Stimulated activated naive CD8-positive, alpha-beta T cell treated with anti-CD3 and anti-CD28 coated beads, Interleukin-15, Interleukin-2, amounts not matched to agents 100 U/mL and 50 U/mL, for 24 hours (primary cell): ENCODE data around the gene SLC35A4.
"Not testable (repeated sequence)": the region's sequence is repeated elsewhere in the genome, so short reads cannot be mapped to it uniquely, and the experiment has no call there.

ENCODE experiments used
- ATAC-seq: fragments of 150-1000 bp; cut with Tn5 transposase; one replicate; pipeline ENCODE4 v1.10.0; 2021
- DNase-seq: peaks from one replicate; pipeline ENCODE4 v3.0.0; 2021

Gene SLC35A4

GRCh38 chr5:140558542-140558941, 6.1 kb upstream of the SLC35A4 start:
- DNase-seq = no peak

DNA sequence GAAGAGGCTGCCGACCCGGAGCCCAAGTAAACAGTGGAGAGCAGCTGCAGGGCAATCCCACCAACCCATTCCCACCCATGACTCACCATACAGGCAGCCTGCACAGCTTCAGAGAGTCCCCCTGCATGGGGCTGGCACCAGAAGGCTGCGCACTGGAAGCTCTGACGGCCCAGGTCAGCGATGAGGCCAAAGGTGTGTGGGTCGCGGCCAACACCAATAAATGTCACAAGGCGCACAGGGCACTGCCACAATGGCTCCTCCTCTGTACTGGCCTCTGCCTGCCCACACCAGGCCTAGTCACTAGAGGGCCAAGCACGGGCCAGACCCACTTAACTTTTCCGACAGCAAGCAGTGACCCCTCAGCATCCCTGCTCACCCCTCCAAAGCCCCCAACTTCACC, 4.4 kb upstream of the SLC35A4 start:
- ATAC-seq (no peak), DNase-seq (no peak)

More at GRCh38 chr5:140558542-140558941, 6.1 kb upstream of the SLC35A4 start:
- ATAC-seq = no peak

- DNase-seq = no peak
Measured at GRCh38 chr5:140561753-140562523, 2.7 kb upstream of the SLC35A4 start.

DNA sequence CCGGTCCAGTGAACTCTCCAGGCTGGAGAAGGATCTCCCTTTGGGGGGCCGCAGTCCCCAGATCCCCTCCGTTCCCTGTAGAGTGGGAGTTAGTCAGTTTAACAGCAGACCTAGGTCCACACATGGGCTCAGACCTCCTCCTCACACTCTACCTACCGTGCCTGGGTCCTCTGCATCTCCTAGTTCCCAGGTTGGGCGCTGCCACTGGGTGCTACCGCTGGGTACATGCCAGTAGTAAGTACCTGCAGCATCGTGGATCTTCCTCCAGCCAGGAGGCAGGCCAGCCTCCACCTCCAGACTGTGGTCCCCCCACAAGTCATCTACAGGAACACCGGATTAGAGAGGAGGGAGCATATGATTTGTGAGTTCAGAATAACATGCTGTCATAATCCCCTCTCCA, 1.0 kb upstream of the SLC35A4 start:
- DNase-seq = no peak
- no peak for ATAC-seq

More at GRCh38 chr5:140561753-140562523, 2.7 kb upstream of the SLC35A4 start:
- ATAC-seq = no peak

DNA sequence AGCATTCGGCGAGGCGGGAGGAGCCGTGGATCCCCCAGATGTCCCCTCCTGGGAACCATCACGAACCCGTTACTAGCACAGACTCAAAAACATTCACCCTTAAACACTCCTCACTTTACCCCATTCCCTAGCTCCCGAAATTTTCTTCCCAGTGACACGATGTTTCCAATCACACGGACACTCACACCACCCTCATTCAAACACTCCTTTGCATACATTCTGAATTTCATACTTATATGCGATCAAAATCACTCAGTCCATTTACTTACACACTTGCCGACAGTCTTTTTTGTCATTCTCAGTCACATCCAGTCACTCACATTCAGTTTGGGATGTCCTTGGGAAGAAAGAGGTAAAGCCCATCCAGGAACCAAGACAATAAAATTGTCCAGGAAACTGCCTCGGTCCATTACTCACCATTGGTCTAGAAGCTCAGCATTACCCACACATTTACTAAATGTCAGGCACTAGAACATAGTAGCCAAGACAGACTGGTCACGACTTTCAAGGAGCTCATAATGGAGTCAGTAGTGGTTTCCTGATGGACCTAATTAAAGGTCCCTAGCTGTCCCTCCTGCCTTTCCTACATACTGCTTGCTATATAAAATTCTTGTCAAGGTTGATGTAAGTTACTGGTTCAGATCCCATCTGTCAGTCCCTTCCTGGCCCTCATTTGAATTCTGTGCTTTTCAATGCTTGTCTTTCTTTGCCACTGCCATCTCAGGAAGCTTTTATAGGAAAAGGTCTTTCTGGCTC, 574 bp downstream of the SLC35A4 start:
- DNase-seq = no peak
- peak; percentile 1 for ATAC-seq

- DNase-seq (no peak), ATAC-seq (no peak)
Measured at GRCh38 chr5:140565780-140566095, 1.1 kb downstream of the SLC35A4 start.

DNA sequence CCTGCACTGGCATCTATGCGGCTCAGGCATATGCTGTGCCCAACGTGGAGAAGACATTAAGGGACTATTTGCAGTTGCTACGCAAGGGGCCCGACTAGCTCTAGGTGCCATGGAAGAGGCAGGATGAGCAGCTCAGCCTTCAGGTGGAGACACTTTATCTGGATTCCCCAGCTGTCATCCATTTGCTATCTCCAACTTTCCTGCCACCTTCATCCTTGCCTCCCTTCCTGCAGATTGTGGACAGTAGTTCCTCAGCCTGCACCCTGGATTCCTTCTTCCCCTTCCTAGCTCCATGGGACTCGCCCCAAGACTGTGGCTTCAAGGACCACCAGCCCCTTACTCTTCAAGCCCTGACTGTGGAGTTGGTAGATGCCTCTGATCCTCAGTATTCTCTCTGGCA, 2.0 kb downstream of the SLC35A4 start:
- ATAC-seq (no peak), DNase-seq (no peak)

- DNase-seq = no peak
- no peak for ATAC-seq
Measured at GRCh38 chr5:140567136-140567818, 2.6 kb downstream of the SLC35A4 start.

- ATAC-seq (no peak), DNase-seq (no peak)
Measured at GRCh38 chr5:140567871-140568270, 3.2 kb downstream of the SLC35A4 start.

DNA sequence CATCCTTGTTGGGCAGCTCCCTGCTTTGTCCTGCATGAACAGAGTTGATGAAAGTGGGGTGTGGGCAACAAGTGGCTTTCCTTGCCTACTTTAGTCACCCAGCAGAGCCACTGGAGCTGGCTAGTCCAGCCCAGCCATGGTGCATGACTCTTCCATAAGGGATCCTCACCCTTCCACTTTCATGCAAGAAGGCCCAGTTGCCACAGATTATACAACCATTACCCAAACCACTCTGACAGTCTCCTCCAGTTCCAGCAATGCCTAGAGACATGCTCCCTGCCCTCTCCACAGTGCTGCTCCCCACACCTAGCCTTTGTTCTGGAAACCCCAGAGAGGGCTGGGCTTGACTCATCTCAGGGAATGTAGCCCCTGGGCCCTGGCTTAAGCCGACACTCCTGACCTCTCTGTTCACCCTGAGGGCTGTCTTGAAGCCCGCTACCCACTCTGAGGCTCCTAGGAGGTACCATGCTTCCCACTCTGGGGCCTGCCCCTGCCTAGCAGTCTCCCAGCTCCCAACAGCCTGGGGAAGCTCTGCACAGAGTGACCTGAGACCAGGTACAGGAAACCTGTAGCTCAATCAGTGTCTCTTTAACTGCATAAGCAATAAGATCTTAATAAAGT, 3.9 kb downstream of the SLC35A4 start:
- DNase-seq = no peak

DNA sequence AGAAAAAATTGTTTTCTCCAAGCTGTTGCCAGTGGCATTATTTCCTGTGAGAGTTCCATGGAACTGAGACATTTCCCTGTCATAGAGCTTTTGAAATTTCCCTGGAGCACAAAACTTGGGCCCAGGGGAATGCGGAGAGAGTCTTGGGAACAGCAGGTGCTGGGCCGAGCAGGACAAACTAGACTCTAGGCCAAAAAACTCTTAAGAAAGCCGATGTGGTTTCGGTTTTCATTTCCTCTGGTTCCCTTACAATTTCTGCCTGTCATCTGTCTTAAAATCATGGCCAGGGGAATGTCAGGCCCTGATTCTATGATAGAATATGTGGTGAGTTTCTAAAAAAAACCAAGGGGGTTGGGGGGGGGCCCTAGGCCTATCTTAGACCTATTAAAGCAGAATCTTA, 4.6 kb downstream of the SLC35A4 start:
- no peak for DNase-seq
- ATAC-seq = no peak

More for the DNA sequence above, 3.9 kb downstream of the SLC35A4 start:
- ATAC-seq = no peak

DNA sequence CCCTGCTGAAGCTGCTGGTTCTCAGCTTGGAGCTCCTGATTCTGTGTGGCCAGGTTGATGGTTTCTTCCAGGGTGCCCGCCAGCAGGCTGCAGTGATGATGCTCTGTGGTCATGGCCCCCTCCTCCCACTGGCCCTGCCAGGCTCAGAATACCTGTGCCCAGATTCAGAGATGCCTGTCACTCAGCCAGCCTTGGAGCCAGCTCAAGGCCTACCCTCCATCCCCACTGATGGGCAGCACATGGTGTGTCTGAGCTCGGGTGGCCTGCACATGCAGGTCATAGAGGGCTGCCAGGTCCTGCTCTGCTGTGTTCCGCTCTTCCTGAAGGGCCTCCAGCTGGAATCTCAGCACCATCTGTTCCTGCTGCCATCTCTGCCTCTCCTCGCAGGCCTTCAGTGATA, 5.4 kb downstream of the SLC35A4 start:
- DNase-seq (no peak), ATAC-seq (no peak)

- ATAC-seq = no peak
- no peak for DNase-seq
Measured at GRCh38 chr5:140570488-140570887, 5.9 kb downstream of the SLC35A4 start.

- ATAC-seq (no peak), DNase-seq (no peak)
Measured at GRCh38 chr5:140571105-140571504, 6.5 kb downstream of the SLC35A4 start.

- ATAC-seq = no peak
- DNase-seq = no peak
Measured at GRCh38 chr5:140573683-140574082, 9.1 kb downstream of the SLC35A4 start.

GRCh38 chr5:140574165-140574564, 9.5 kb downstream of the SLC35A4 start:
- DNase-seq (no peak), ATAC-seq (no peak)

- ATAC-seq (no peak), DNase-seq (no peak)
Measured at GRCh38 chr5:140575309-140575708, 10.7 kb downstream of the SLC35A4 start.

DNA sequence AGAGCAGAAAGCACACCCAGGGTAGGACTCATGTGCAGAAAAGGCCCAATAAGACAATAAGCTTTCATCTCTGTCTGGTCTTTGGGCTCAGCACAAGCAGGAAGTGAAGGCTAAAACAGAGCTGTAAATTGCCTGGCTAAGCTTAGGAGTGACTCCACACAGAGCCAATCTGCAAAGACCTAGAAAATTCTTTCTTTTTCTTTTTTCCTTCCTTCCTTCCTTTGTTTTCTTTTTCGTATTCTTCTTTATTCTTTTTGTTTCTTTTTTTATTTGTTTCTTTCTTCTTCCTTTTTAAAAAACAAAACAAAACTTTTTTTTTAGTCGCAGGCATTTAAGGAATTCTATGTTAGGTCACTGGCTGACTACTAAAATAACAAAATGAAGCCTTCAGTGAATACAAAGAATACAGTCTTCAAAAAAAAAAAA, 12.2 kb downstream of the SLC35A4 start:
- DNase-seq = no peak
- ATAC-seq = no peak

DNA sequence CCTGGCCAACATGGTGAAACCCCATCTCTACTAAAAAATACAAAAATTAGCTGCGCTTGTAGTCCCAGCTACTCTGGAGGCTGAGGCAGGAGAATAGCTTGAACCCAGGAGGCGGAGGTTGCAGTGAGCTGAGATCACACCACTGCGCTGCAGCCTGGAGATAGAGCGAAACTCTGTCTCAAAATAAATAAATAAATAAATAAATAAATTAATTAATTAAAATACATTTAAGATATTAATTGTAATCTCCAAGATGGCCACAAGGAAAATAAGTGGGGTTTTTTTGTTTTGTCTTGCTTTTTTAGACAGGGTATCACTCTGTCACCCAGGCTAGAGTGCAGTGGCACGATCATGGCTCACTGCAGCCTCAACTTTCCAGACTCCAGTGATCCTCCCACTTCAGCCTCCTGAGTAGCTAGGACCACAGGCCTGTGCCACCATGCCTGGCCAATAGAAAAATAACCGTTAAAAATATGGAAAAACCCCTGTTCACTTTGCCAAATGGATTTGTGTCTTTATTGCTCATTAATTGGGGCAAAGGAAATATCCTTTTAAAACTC, 14.6 kb downstream of the SLC35A4 start:
- DNase-seq, ATAC-seq: not testable (repeated sequence)

DNA sequence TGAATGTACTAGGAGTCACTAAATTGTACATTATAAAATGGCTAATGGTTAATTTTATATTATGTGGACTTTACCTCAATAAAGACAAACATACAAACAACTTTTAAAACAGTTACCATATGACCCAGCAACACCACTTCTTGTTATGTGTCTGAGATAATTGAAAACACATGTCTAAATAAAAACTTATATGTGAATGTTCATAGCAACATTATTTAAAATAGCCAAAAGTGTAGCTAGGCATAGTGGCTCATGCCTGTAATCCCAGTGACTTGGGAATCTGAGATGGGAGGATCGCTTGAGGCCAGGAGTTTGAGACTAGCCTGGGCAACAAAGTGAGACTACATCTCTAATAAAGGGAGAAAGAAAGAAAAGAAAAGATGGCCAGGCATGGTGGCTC, 22.9 kb downstream of the SLC35A4 start:
- DNase-seq (no peak), ATAC-seq (no peak)

DNA sequence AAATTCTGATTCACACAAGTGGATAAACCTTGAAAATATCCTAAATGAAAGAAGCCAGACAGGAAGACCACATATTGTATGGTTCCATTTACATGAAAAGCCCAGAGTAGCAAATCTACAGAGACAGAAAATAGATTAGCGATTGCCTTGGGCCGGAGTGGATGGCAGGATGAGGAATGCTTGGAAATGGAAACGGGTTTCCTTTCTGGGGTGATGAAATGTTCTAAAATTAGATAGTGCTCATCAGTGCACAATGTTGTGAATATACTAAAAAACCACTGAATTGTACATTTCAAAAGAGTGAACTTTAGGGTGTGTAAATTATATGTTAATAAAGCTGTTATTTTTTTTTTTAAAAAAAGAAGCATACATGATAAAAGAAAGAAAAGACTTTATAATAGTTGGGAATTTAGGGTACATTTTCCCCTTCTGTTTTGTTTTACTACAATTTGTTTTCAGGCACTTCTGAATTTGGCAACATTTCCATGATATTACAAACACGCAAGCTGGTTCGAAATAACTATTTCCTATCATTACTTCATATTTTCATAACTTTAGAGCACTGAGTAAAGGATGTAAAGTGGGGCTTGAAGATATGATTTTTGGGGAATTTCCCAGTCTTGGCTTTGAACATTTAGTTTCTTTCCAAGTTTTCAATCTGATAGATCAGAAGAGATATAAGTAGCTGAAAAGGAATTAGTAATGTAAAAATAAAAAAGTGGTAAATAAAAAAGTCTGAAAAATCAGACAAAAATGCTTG, 23.9 kb downstream of the SLC35A4 start:
- DNase-seq (no peak), ATAC-seq (no peak)

GRCh38 chr5:140590861-140591260, 26.2 kb downstream of the SLC35A4 start:
- ATAC-seq = no peak
- no peak for DNase-seq
